HEK293T (cell line): ENCODE data around the gene GLIS2.

Experiments used
- BHLHE40 ChIP-seq: fragments of 450-650 bp; IDR thresholded peaks from 2 replicates; pipeline ENCODE4 v1.6.1; 2016; ENCODE audit warnings: mild to moderate bottlenecking, moderate library complexity, borderline replicate concordance
- L3MBTL2 ChIP-seq: fragments of 450-650 bp; conservative IDR thresholded peaks from 2 replicates; pipeline ENCODE4 v1.6.1; 2016; ENCODE audit warnings: mild to moderate bottlenecking

- TF ChIP-seq BHLHE40 (no peak), L3MBTL2 (no peak)
Measured at GRCh38 chr16:4367393-4367856, 51.6 kb downstream of the GLIS2 start.
